GM20000 (cell line): Measurements from ENCODE around the gene ITPR3.

ENCODE experiments used
- DNase-seq: peaks from one replicate; pipeline ENCODE4 v3.0.0; 2012; ENCODE audit warnings: low spot score
- TF ChIP-seq, protein P1 (sequence below): IDR thresholded peaks from 2 replicates; pipeline ENCODE4 v1.5.1; 2012; ENCODE audit warnings: mild to moderate bottlenecking, control low read depth; ENCODE audit errors: extremely low read depth, missing control alignments

The ITPR3 gene

GRCh38 chr6:33705268-33705885, 84.3 kb downstream of the ITPR3 start:
- TF ChIP-seq, protein P1, sequence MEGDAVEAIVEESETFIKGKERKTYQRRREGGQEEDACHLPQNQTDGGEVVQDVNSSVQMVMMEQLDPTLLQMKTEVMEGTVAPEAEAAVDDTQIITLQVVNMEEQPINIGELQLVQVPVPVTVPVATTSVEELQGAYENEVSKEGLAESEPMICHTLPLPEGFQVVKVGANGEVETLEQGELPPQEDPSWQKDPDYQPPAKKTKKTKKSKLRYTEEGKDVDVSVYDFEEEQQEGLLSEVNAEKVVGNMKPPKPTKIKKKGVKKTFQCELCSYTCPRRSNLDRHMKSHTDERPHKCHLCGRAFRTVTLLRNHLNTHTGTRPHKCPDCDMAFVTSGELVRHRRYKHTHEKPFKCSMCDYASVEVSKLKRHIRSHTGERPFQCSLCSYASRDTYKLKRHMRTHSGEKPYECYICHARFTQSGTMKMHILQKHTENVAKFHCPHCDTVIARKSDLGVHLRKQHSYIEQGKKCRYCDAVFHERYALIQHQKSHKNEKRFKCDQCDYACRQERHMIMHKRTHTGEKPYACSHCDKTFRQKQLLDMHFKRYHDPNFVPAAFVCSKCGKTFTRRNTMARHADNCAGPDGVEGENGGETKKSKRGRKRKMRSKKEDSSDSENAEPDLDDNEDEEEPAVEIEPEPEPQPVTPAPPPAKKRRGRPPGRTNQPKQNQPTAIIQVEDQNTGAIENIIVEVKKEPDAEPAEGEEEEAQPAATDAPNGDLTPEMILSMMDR, result no peak
- DNase-seq, result no peak

DNA sequence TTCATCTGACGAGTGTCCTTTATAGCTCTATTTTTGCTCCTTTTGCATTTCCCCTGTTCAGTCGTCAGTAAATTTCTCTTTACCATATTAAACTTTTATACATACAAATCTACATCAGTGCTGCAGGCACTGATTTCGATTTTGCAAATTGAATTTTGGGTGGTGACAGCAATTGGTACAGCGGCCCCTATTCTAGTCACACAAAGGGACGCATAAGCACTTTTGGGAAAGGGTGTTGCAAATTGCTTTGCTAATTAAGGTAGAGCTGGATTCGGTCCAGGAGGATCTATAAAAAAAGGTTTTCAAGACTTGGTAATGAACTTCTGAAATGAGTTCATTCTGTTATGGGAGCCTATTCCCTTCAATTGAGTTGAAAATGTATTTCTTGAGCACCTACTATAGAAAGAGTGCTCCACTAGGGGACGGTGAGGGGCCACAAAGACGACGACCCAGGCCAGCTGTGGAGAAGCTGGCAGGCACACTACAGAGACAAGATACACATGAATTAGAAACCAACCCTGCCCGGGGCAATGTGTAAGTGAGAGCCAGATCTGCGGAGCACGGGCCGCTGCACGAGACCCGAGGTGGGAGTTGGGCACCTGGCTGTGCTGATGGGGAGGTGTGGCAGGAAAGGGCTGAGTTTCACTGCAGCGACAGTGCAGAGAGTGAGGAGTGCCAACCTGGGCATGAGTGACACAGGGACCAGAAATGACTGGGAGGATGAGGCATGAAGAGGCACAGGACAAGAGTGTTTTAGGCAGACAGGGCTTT, 85.0 kb downstream of the ITPR3 start:
- DNase-seq, result no peak
- TF ChIP-seq, protein P1, result no peak

DNA sequence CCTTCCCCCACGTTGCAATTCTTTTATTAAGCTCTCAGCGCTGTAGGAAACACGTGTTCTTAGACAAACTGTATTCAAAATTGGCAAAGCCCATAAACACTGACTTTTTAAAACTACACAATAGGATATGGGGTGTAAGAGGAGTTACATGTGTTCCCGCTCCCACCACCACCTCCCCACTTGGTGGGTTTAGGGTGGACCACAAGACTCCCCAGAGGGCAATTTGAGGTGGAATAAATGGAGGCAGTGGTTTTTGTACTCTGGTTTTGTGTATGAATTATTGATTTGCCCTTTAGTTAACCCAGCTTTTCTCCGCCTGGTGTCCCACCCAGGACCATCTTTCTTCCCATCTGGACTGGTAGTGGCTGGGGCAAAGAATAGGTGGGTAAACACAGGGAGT, 86.6 kb downstream of the ITPR3 start:
- TF ChIP-seq, protein P1, result no peak
- no peak for DNase-seq

GRCh38 chr6:33708516-33709204, 87.5 kb downstream of the ITPR3 start:
- TF ChIP-seq, protein P1, result no peak
- no peak for DNase-seq

GRCh38 chr6:33709605-33710295, 88.6 kb downstream of the ITPR3 start:
- no peak for DNase-seq
- TF ChIP-seq, protein P1, result no peak

DNA sequence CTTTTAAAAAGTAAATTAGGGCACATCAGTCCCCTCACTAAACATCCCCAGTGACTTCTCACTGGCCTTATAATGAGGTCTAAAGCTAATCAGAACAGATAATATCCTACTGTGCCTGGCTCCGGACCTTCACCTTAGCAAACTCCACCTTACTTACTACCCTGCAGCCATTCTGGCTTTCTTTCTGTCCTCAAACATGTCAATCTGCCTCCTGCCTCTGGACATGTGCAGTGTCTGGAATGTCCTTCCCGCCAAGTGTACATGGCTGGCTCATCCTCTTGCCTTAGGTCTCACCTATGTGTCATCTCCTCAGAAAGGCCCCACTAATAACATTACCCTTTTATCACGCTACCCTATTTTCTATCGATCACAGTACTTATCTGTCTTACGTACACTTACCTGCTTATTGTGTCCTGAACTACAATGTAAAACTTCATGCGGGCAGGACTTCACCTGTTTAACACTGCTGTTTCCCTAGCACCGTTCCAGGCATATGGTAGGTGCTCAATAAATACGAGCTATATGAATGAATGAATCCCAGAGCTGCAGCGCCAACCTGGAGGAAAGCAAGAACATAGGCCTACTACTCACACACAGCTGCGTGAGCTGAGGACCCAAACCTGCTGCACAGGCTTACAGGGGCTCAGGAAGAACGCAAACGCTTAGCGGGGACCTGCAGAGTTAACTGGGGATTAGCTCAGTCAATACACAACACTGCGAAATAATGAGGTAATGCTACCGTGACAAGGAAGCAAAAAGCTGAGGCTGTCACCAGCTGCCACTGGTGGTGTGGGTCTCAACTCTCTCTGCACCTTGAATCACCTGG, 89.4 kb downstream of the ITPR3 start:
- TF ChIP-seq, protein P1, result no peak
- DNase-seq, result no peak
